ENCODE measurements around the gene ABI2. TPM values are rescaled to one million over a fixed set of nuclear protein-coding genes. Genes with fewer than 3 reads are reported as not detected.

The ABI2 gene
- total and polyA plus RNA-seq, 5 donors = 26.4 to 75.4 (median 64.2) TPM

- no peaks in the 10 kb centered on the region for H3K4me1 ChIP-seq (ENCODE audit: control insufficient read depth, insufficient read depth, low read length)
- H3K27ac ChIP-seq (ENCODE audit: low read length) = no peak overlapping the region
- no peaks in the 10 kb centered on the region for H3K27me3 ChIP-seq (ENCODE audit: control insufficient read depth, insufficient read depth)
- DNase-seq = no peak
- no peaks in the 10 kb centered on the region for H3K9me3 ChIP-seq (ENCODE audit: control insufficient read depth, low read length)
- ATAC-seq = no peak
- 88% methylated on average over 5 of the region's 5 CpGs for WGBS
- no peak overlapping the region for H3K4me3 ChIP-seq (ENCODE audit: low read length)
- intact Hi-C loops (cut with DNase I) = loop anchor here (5.0 to 10.0 kb wide), 4 partner anchors 174 to 424 kb away; no protein-coding TSS in a partner anchor
Observed at GRCh38 chr2:203480623-203481022, 152.4 kb downstream of the ABI2 start.

GRCh38 chr2:203484266-203485112, 156.3 kb downstream of the ABI2 start:
- H3K4me1 ChIP-seq (ENCODE audit: control insufficient read depth, insufficient read depth, low read length) = no peaks in the 10 kb centered on the region
- 78% methylated on average over 8 of the region's 8 CpGs for WGBS
- DNase-seq (no peak), ATAC-seq (peak; percentile 77 to 85)
- H3K27me3 ChIP-seq (ENCODE audit: control insufficient read depth, insufficient read depth) = no peaks in the 10 kb centered on the region
- no peaks in the 10 kb centered on the region for H3K9me3 ChIP-seq (ENCODE audit: control insufficient read depth, low read length)
- intact Hi-C loops (cut with DNase I) = loop anchor here (5.0 to 10.0 kb wide), 4 partner anchors 170 to 420 kb away; no protein-coding TSS in a partner anchor
- no peak overlapping the region for H3K4me3 ChIP-seq (ENCODE audit: low read length)
- no peak overlapping the region for H3K27ac ChIP-seq (ENCODE audit: low read length)

- Histone ChIP-seq H3K27ac (ENCODE audit: low read length) (no peak overlapping the region), H3K27me3 (ENCODE audit: control insufficient read depth, insufficient read depth) (no peaks in the 10 kb centered on the region), H3K4me1 (ENCODE audit: control insufficient read depth, insufficient read depth, low read length) (no peaks in the 10 kb centered on the region), H3K9me3 (ENCODE audit: control insufficient read depth, low read length) (no peaks in the 10 kb centered on the region), H3K4me3 (ENCODE audit: low read length) (no peak overlapping the region)
- DNase-seq = no peak
- WGBS = 89% methylated on average over 6 of the region's 6 CpGs
- intact Hi-C loops (cut with DNase I) = loop anchor here (10.0 kb wide), 3 partner anchors 165 to 415 kb away; no protein-coding TSS in a partner anchor
- ATAC-seq = peak in 1 of 2 donors; percentile 22
Observed at GRCh38 chr2:203489531-203489930, 161.3 kb downstream of the ABI2 start.

DNA sequence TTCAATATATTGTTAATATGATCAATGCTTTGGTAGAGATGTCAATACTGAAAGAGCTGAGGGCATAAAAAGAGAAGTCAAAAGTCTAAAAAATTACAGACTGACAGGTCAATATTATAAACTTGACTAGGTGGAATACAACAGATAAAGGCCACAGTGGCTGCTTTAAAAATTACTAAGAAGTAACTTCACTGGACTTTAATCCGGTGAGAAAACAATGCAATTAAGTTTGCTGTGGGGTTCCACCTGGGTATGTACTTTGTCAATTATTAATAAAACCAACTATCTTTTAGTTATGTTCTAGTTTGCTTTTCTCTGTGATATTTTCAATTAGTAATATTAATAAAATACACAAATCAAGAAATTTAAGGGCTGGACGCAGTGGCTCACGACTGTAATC, 162.2 kb downstream of the ABI2 start:
- no peak overlapping the region for H3K27ac ChIP-seq (ENCODE audit: low read length)
- intact Hi-C loops (cut with DNase I) = no loop called here
- ATAC-seq = no peak
- no peaks in the 10 kb centered on the region for H3K27me3 ChIP-seq (ENCODE audit: control insufficient read depth, insufficient read depth)
- no peak for DNase-seq
- no peak overlapping the region for H3K4me3 ChIP-seq (ENCODE audit: low read length)
- H3K9me3 ChIP-seq (ENCODE audit: control insufficient read depth, low read length) = no peaks in the 10 kb centered on the region
- WGBS = 95% methylated on average over 3 of the region's 3 CpGs
- no peaks in the 10 kb centered on the region for H3K4me1 ChIP-seq (ENCODE audit: control insufficient read depth, insufficient read depth, low read length)

DNA sequence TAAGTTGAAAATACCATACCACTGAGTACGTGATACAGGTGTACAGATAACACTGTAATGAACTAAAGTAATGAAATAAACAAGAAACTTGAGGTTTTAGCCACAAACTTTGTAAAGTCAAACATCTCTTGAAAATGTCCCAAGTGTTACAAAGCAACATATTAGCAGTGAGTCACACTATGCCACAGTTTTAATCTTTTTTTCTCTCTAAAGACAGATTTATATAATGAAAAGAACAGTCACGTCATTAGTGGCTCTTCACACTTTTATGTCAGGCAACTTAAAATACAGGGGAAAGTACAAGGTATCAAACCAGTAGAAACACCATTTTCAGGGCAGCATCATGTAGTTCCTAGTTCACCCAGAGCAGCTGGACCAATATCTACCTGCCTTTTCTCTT, 164.8 kb downstream of the ABI2 start:
- no peak for DNase-seq
- ATAC-seq = no peak
- Histone ChIP-seq H3K4me3 (ENCODE audit: low read length) (no peak overlapping the region), H3K9me3 (ENCODE audit: control insufficient read depth, low read length) (no peaks in the 10 kb centered on the region), H3K27ac (ENCODE audit: low read length) (no peak overlapping the region), H3K27me3 (ENCODE audit: control insufficient read depth, insufficient read depth) (no peaks in the 10 kb centered on the region), H3K4me1 (ENCODE audit: control insufficient read depth, insufficient read depth, low read length) (no peaks in the 10 kb centered on the region)
- WGBS = 84% methylated on average over 2 of the region's 2 CpGs
- intact Hi-C loops (cut with DNase I) = no loop called here

Other genes with a start within 250 kb of the ABI2 start
- 10 to 100 TPM; 13.8 to 18.6 (median 14.2) TPM for gene CYP20A1, start 89.4 kb upstream of the ABI2 start, total RNA-seq
- 9.8 TPM for gene CYP20A1, start 89.4 kb upstream of the ABI2 start, polyA plus RNA-seq
- 10 to 100 TPM; 18.4 to 32.2 (median 22.3) TPM for gene RAPH1, start 206.9 kb downstream of the ABI2 start, total RNA-seq
- gene RAPH1, start 206.9 kb downstream of the ABI2 start, polyA plus RNA-seq = 4.2 TPM

Measured in right cardiac atrium (tissue), 5 donors.